ENCODE results near the gene PRR35.

GRCh38 chr16:586645-587590 lies 26.7 kb downstream of the PRR35 start:
- TF ChIP-seq CTCF (IDR thresholded peaks at IDR 0.05) (no peak), POLR2A (IDR thresholded peaks at IDR 0.05) (no peak)

Data from thyroid gland (tissue), 4 donors.